Mesothelial cell of epicardium (in vitro differentiated cells): ENCODE results near the gene HTR3B. TPM values are rescaled to one million over a fixed set of nuclear protein-coding genes. Genes with fewer than 3 reads are reported as not detected.

ENCODE experiments used
- DNase-seq, 2 experiments: peaks; one replicate each; pipeline ENCODE4 v3.0.0; 2021; ENCODE audit warnings: low spot score in 2 of 2; ENCODE audit not compliant: unreplicated experiment in 2 of 2
- H3K27ac Mint-ChIP-seq: 2 replicates; pipeline ENCODE4 v1.8.0; 2021; ENCODE audit warnings: mixed read lengths
- H3K27me3 Mint-ChIP-seq: 2 replicates; pipeline ENCODE4 v1.8.0; 2021; ENCODE audit warnings: low read depth, mixed read lengths
- H3K36me3 Mint-ChIP-seq: 2 replicates; pipeline ENCODE4 v1.8.0; 2021; ENCODE audit warnings: mixed read lengths
- H3K4me1 Mint-ChIP-seq: 2 replicates; pipeline ENCODE4 v1.8.0; 2021; ENCODE audit warnings: mixed read lengths
- H3K4me3 Mint-ChIP-seq: 2 replicates; pipeline ENCODE4 v1.8.0; 2021; ENCODE audit warnings: mild to moderate bottlenecking, moderate library complexity, mixed read lengths
- H3K9me3 Mint-ChIP-seq: 2 replicates; pipeline ENCODE4 v1.8.0; 2021; ENCODE audit warnings: mixed read lengths
- CTCF ChIP-seq: fragments of 200-600 bp; sonication (generic); IDR thresholded peaks from one replicate; pipeline ENCODE4 v1.5.0; 2021; ENCODE audit warnings: antibody characterized with exemption; ENCODE audit not compliant: unreplicated experiment
- total RNA-seq: library from RNA; stranded (reverse); gene quantifications from 3 replicates; pipeline ENCODE4 v1.2.1, GENCODE V29; 2021

Gene HTR3B
- total RNA-seq, 1 donor from 2014 or later: not detected

- H3K27ac Mint-ChIP-seq: no peak overlapping the region
- DNase-seq: no peak
- H3K27me3 Mint-ChIP-seq: peaks cover 93% of the 10 kb centered on the region
- no peak for TF ChIP-seq CTCF
- H3K4me3 Mint-ChIP-seq: no peak overlapping the region
- no peaks in the 10 kb centered on the region for H3K9me3 Mint-ChIP-seq
- no peaks in the 10 kb centered on the region for H3K36me3 Mint-ChIP-seq
- peaks cover 10% of the 10 kb centered on the region for H3K4me1 Mint-ChIP-seq
These were observed 74.8 kb downstream of the HTR3B start for GRCh38 chr11:113979431-113979830.

- Mint-ChIP-seq H3K36me3 (no peaks in the 10 kb centered on the region), H3K4me1 (no peaks in the 10 kb centered on the region), H3K27ac (no peak overlapping the region), H3K27me3 (peaks cover 91% of the 10 kb centered on the region), H3K4me3 (no peak overlapping the region), H3K9me3 (no peaks in the 10 kb centered on the region)
- no peak for DNase-seq
- TF ChIP-seq CTCF: no peak
These were observed 76.2 kb downstream of the HTR3B start for GRCh38 chr11:113980785-113981184.

- Mint-ChIP-seq H3K27ac (no peak overlapping the region), H3K4me3 (no peak overlapping the region), H3K27me3 (peaks cover 91% of the 10 kb centered on the region), H3K9me3 (no peaks in the 10 kb centered on the region), H3K36me3 (no peaks in the 10 kb centered on the region), H3K4me1 (no peaks in the 10 kb centered on the region)
- no peak for TF ChIP-seq CTCF
- no peak for DNase-seq
These were observed 77.7 kb downstream of the HTR3B start for GRCh38 chr11:113982306-113982705.

- Mint-ChIP-seq H3K36me3 (no peaks in the 10 kb centered on the region), H3K27ac (no peak overlapping the region), H3K9me3 (no peaks in the 10 kb centered on the region), H3K27me3 (peaks cover 85% of the 10 kb centered on the region), H3K4me3 (no peak overlapping the region), H3K4me1 (no peaks in the 10 kb centered on the region)
- TF ChIP-seq CTCF: no peak
- DNase-seq: no peak
These were observed 80.2 kb downstream of the HTR3B start for GRCh38 chr11:113984781-113985180.

- Mint-ChIP-seq H3K4me1 (no peaks in the 10 kb centered on the region), H3K4me3 (no peak overlapping the region), H3K27me3 (peaks cover 77% of the 10 kb centered on the region), H3K9me3 (no peaks in the 10 kb centered on the region), H3K27ac (no peak overlapping the region), H3K36me3 (no peaks in the 10 kb centered on the region)
- TF ChIP-seq CTCF: no peak
- no peak for DNase-seq
These were observed 81.3 kb downstream of the HTR3B start for GRCh38 chr11:113985906-113986305.

GRCh38 chr11:113986351-113987140 is 82.0 kb downstream of the HTR3B start:
- Mint-ChIP-seq H3K4me1 (no peaks in the 10 kb centered on the region), H3K36me3 (no peaks in the 10 kb centered on the region), H3K27me3 (peaks cover 74% of the 10 kb centered on the region), H3K9me3 (no peaks in the 10 kb centered on the region), H3K27ac (no peak overlapping the region), H3K4me3 (no peak overlapping the region)
- no peak for DNase-seq
- no peak for TF ChIP-seq CTCF
